H1 (cell line): Measurements from ENCODE around the gene MESD. TPM values are rescaled to one million over a fixed set of nuclear protein-coding genes. Genes with fewer than 3 reads are reported as not detected.

ENCODE experiments used
- CTCF ChIA-PET: fragments of 300-600 bp; sonication (Branson Sonifier 250); formaldehyde crosslinking; loops from one replicate; lab custom pipeline; 2021; ENCODE audit not compliant: partially characterized antibody; lab: Charles Lee
- POLR2A ChIA-PET: fragments of 300-600 bp; sonication (Branson Sonifier 250); formaldehyde crosslinking; loops from one replicate; lab custom pipeline; 2021; ENCODE audit warnings: inconsistent platforms; ENCODE audit not compliant: partially characterized antibody; lab: Charles Lee
- DNase-seq, 2 experiments: peaks; one replicate each; pipeline versions ENCODE4 v3.0.0 to v3.0.0-alpha.2; 2010 to 2022; ENCODE audit warnings: low spot score in 2 of 2, low read depth in 1 of 2, mixed read lengths in 1 of 2
- FAIRE-seq: peaks from 2 replicates; lab custom pipeline; 2011; peaks lifted over from hg19 to GRCh38; lab: Jason Lieb, UNC
- H2AFZ ChIP-seq: 2 replicates; pipeline ENCODE4 v1.8.1; 2012; ENCODE audit warnings: low read length, inconsistent platforms
- H2AK5ac ChIP-seq: 2 replicates; pipeline ENCODE4 v1.6.1; 2013; ENCODE audit warnings: low read depth, low read length
- H2BK120ac ChIP-seq: replicated peaks from 2 replicates; pipeline ENCODE3; 2013; ENCODE audit warnings: low read depth, low read length, inconsistent platforms
- H2BK12ac ChIP-seq: 2 replicates; pipeline ENCODE4 v1.6.1; 2013; ENCODE audit warnings: low read depth, low read length
- H2BK15ac ChIP-seq: 2 replicates; pipeline ENCODE4 v1.6.1; 2013; ENCODE audit warnings: low read length
- H2BK20ac ChIP-seq: 2 replicates; pipeline ENCODE4 v1.6.1; 2013; ENCODE audit warnings: low read length
- H2BK5ac ChIP-seq: 2 replicates; pipeline ENCODE4 v1.6.1; 2013; ENCODE audit warnings: low read depth, low read length
- H3K14ac ChIP-seq: 2 replicates; pipeline ENCODE4 v1.6.1; 2013; ENCODE audit warnings: inconsistent platforms; ENCODE audit not compliant: insufficient read length
- H3K18ac ChIP-seq: 2 replicates; pipeline ENCODE4 v1.6.1; 2013; ENCODE audit warnings: low read length; ENCODE audit errors: extremely low read depth
- H3K23ac ChIP-seq: 2 replicates; pipeline ENCODE4 v1.6.1; 2013; ENCODE audit warnings: inconsistent platforms; ENCODE audit not compliant: insufficient read length
- H3K23me2 ChIP-seq: 2 replicates; pipeline ENCODE4 v1.6.1; 2013; ENCODE audit warnings: low read depth, low read length
- H3K27ac ChIP-seq: 2 replicates; pipeline ENCODE4 v1.6.1; 2011; ENCODE audit warnings: low read depth, low read length, inconsistent platforms
- H3K27me3 ChIP-seq, 4 experiments: replicated peaks in 1 of 4; 1 replicate in 1 of 4; 2 replicates in 3 of 4; pipeline versions ENCODE4 v1.6.1 to v1.8.1; 2011 to 2013; ENCODE audit warnings: low read length in 3 of 4, mild to moderate bottlenecking in 3 of 4, inconsistent platforms in 2 of 4, mixed read lengths in 2 of 4, moderate library complexity in 1 of 4; ENCODE audit not compliant: control insufficient read depth in 3 of 4, insufficient read depth in 3 of 4; ENCODE audit errors: extremely low read depth in 1 of 4
- H3K36me3 ChIP-seq, 4 experiments: 2 replicates each; pipeline versions ENCODE4 v1.6.1 to v1.8.1; 2011 to 2013; ENCODE audit warnings: mild to moderate bottlenecking in 4 of 4, low read length in 3 of 4, moderate library complexity in 2 of 4, control low read depth in 1 of 4, inconsistent platforms in 1 of 4; ENCODE audit not compliant: insufficient read depth in 4 of 4, control insufficient read depth in 2 of 4
- H3K4ac ChIP-seq: replicated peaks from 2 replicates; pipeline ENCODE3; 2013; ENCODE audit warnings: low read length, low read depth, mixed read lengths, inconsistent platforms; ENCODE audit not compliant: insufficient read length
- H3K4me1 ChIP-seq, 4 experiments: replicated peaks in 1 of 4; 1 replicate in 1 of 4; 2 replicates in 3 of 4; pipeline versions ENCODE4 v1.6.1 to v1.8.1; 2011 to 2013; ENCODE audit warnings: low read length in 3 of 4, inconsistent platforms in 2 of 4, mixed read lengths in 1 of 4; ENCODE audit not compliant: insufficient read depth in 4 of 4, control insufficient read depth in 3 of 4
- H3K4me2 ChIP-seq, 2 experiments: 2 replicates each; pipeline versions ENCODE4 v1.6.1 to v1.8.1; 2011 to 2013; ENCODE audit warnings: low read depth in 2 of 2, low read length in 2 of 2, control low read depth in 1 of 2, inconsistent platforms in 1 of 2, mild to moderate bottlenecking in 1 of 2; ENCODE audit not compliant: insufficient read depth in 1 of 2
- H3K4me3 ChIP-seq, 4 experiments: fragments of 200-600, 300-600 bp in 1 of 4; sonication (generic), shearing (Covaris generic), sonication (Bioruptor Twin) in 1 of 4; 2 replicates each; pipeline versions ENCODE4 v1.5.1 to v1.8.1; 2011 to 2016; ENCODE audit warnings: low read length in 4 of 4, low read depth in 3 of 4, control low read depth in 2 of 4, inconsistent platforms in 2 of 4, mild to moderate bottlenecking in 2 of 4, mixed read lengths in 1 of 4, moderate library complexity in 1 of 4; ENCODE audit not compliant: insufficient read depth in 2 of 4; ENCODE audit errors: extremely low read depth in 1 of 4
- H3K56ac ChIP-seq: replicated peaks from 2 replicates; pipeline ENCODE3; 2013; ENCODE audit warnings: low read depth, mild to moderate bottlenecking, mixed read lengths, low read length, inconsistent platforms; ENCODE audit not compliant: insufficient read length
- H3K79me1 ChIP-seq: 2 replicates; pipeline ENCODE4 v1.6.1; 2013; ENCODE audit warnings: low read depth, low read length, control low read depth
- H3K79me2 ChIP-seq, 2 experiments: 2 replicates each; pipeline versions ENCODE4 v1.6.1 to v1.8.1; 2012 to 2013; ENCODE audit warnings: low read length in 2 of 2, mild to moderate bottlenecking in 2 of 2, inconsistent platforms in 1 of 2; ENCODE audit not compliant: insufficient read depth in 2 of 2, control insufficient read depth in 1 of 2
- H3K9ac ChIP-seq, 4 experiments: replicated peaks in 1 of 4; 1 replicate in 1 of 4; 2 replicates in 3 of 4; pipeline versions ENCODE4 v1.6.1 to v1.8.1; 2011 to 2013; ENCODE audit warnings: low read depth in 3 of 4, low read length in 3 of 4, control low read depth in 2 of 4, mild to moderate bottlenecking in 2 of 4, moderate library complexity in 2 of 4, inconsistent platforms in 1 of 4; ENCODE audit errors: extremely low read depth in 1 of 4
- H3K9me3 ChIP-seq, 2 experiments: 2 replicates each; pipeline versions ENCODE4 v1.6.1 to v1.8.1; 2012 to 2013; ENCODE audit warnings: mild to moderate bottlenecking in 2 of 2, moderate library complexity in 2 of 2, control low read depth in 1 of 2, inconsistent platforms in 1 of 2, low read depth in 1 of 2, low read length in 1 of 2, mixed read lengths in 1 of 2; ENCODE audit not compliant: insufficient read depth in 2 of 2
- H4K20me1 ChIP-seq, 2 experiments: replicated peaks in 1 of 2; 2 replicates each; pipeline versions ENCODE3 to v1.8.1; 2011 to 2013; ENCODE audit warnings: inconsistent platforms in 2 of 2, low read length in 2 of 2, mild to moderate bottlenecking in 1 of 2; ENCODE audit not compliant: insufficient read depth in 2 of 2, control insufficient read depth in 1 of 2
- H4K5ac ChIP-seq: 2 replicates; pipeline ENCODE4 v1.6.1; 2013; ENCODE audit warnings: low read length, low read depth, mixed read lengths, inconsistent platforms; ENCODE audit not compliant: insufficient read length
- H4K8ac ChIP-seq: 2 replicates; pipeline ENCODE4 v1.8.0; 2013; ENCODE audit warnings: mild to moderate bottlenecking, moderate library complexity, low read length, inconsistent platforms; ENCODE audit not compliant: insufficient read depth; ENCODE audit errors: extremely low read depth
- H4K91ac ChIP-seq: replicated peaks from 2 replicates; pipeline ENCODE3; 2013; ENCODE audit warnings: low read length, mixed read lengths, inconsistent platforms; ENCODE audit not compliant: insufficient read length
- BCL11A ChIP-seq, 2 experiments: IDR thresholded peaks; one replicate each; pipeline ENCODE4 v1.6.1; 2011; ENCODE audit warnings: low read depth in 2 of 2, low read length in 2 of 2, mild to moderate bottlenecking in 2 of 2
- CHD1 ChIP-seq: IDR thresholded peaks from 2 replicates; pipeline ENCODE4 v1.6.1; 2012; ENCODE audit warnings: low read depth, low read length, improper control_type of control experiment
- HDAC2 ChIP-seq, 2 experiments: fragments of 300-600 bp in 1 of 2; sonication (generic) in 1 of 2; IDR thresholded peaks; 2 replicates each; pipeline ENCODE4 v1.6.1; 2011 to 2012; ENCODE audit warnings: low read depth in 2 of 2, low read length in 2 of 2, mild to moderate bottlenecking in 2 of 2, moderate library complexity in 2 of 2, borderline replicate concordance in 1 of 2, inconsistent platforms in 1 of 2
- JUN ChIP-seq: IDR thresholded peaks from 2 replicates; pipeline ENCODE4 v1.6.1; 2011; ENCODE audit warnings: low read depth, mild to moderate bottlenecking, improper control_type of control experiment, low read length
- KDM1A ChIP-seq: fragments of 200-600, 300-600 bp; sonication (generic); IDR thresholded peaks from 2 replicates; pipeline ENCODE4 v1.7.1; 2016; ENCODE audit warnings: mild to moderate bottlenecking, low read length, borderline replicate concordance
- NANOG ChIP-seq: IDR thresholded peaks from 2 replicates; pipeline ENCODE4 v1.6.1; 2011; ENCODE audit warnings: low read length, low read depth, mild to moderate bottlenecking, inconsistent platforms; ENCODE audit not compliant: insufficient read depth, poor library complexity, severe bottlenecking
- NRF1 ChIP-seq: IDR thresholded peaks from 2 replicates; pipeline ENCODE4 v1.6.1; 2011; ENCODE audit warnings: mild to moderate bottlenecking, low read depth, low read length, improper control_type of control experiment
- PHF8 ChIP-seq: fragments of 200-600 bp; sonication (generic); conservative IDR thresholded peaks from 2 replicates; pipeline ENCODE4 v1.7.1; 2012; ENCODE audit warnings: low read depth, mild to moderate bottlenecking, inconsistent platforms, low read length, moderate library complexity
- RBBP5 ChIP-seq: IDR thresholded peaks from 2 replicates; pipeline ENCODE4 v1.7.1; 2012; ENCODE audit warnings: low read depth, mild to moderate bottlenecking, inconsistent platforms, low read length, moderate library complexity, borderline replicate concordance
- SRF ChIP-seq: IDR thresholded peaks from 2 replicates; pipeline ENCODE4 v1.6.1; 2011; ENCODE audit warnings: mild to moderate bottlenecking, low read depth, low read length, moderate library complexity
- TEAD4 ChIP-seq: IDR thresholded peaks from 2 replicates; pipeline ENCODE4 v1.6.1; 2012; ENCODE audit warnings: low read depth, low read length, inconsistent platforms, mixed read lengths
- USF2 ChIP-seq: IDR thresholded peaks from 2 replicates; pipeline ENCODE4 v1.6.1; 2011; ENCODE audit warnings: low read length, improper control_type of control experiment
- WGBS, 2 experiments: shearing (Covaris generic) in 1 of 2; methylation state at CpG; one replicate each; pipeline versions ENCODE4 v1.1.6 to v1.1.7; 2013 to 2015; ENCODE audit warnings: low lambda C conversion rate in 2 of 2, mixed read lengths in 2 of 2, inconsistent platforms in 1 of 2, low coverage in 1 of 2, missing lambda C conversion rate in 1 of 2; ENCODE audit not compliant: insufficient replicate concordance in 2 of 2, insufficient coverage in 1 of 2, insufficient read length in 1 of 2; ENCODE audit errors: extremely low coverage in 1 of 2, missing lambda C conversion rate in 1 of 2; 5-methylcytosine and 5-hydroxymethylcytosine counted together
- polyA plus RNA-seq, 7 experiments: library from polyadenylated mRNA; depleted of rRNA in 3 of 7; stranded (reverse) in 5 of 7; unstranded in 2 of 7; fragments of >200 nt in 5 of 7; fragments of 200-250 nt in 2 of 7; gene quantifications; 1 replicate in 5 of 7; 2 replicates in 1 of 7; 4 replicates in 1 of 7; pipeline versions ENCODE4 v1.2.1 to v1.2.3, GENCODE V29; 2011 to 2013; ENCODE audit warnings: missing spikeins in 2 of 7, mixed read lengths in 2 of 7
- total RNA-seq: library from RNA; stranded (reverse); fragmentation: NEBNext Ultra II Directional; extraction: Animal tissue kit (Norgen Biotek cat#: 25700); gene quantifications from 2 replicates; pipeline ENCODE4 v1.2.1, GENCODE V29; 2021

Gene MESD
- total and polyA plus RNA-seq, 2 of the 8 experiments (the other 6 are each of a cell fraction or from before 2014, with no cell fraction given), result 11.0 to 28.3 TPM

- Histone ChIP-seq H3K4me1 (peaks cover 0 to 8% (median 2%) of the 10 kb centered on the region in 4 experiments; a peak in 3 of 7 replicates), H4K20me1 (peaks cover 4 to 7% of the 10 kb centered on the region in 2 experiments), H2AFZ (no peak overlapping the region), H2BK12ac (no peak overlapping the region), H3K27ac (no peak overlapping the region), H3K4me2 (no peak overlapping the region), H3K36me3 (peaks cover 0 to 7% (median 1%) of the 10 kb centered on the region in 4 experiments; a peak in 5 of 8 replicates), H3K9ac (no peak overlapping the region), H3K79me1 (peaks cover 10% of the 10 kb centered on the region), H2BK20ac (no peak overlapping the region), H4K91ac (no peak overlapping the region), H2BK15ac (no peak overlapping the region), H3K23me2 (peaks cover 4% of the 10 kb centered on the region), H3K18ac (no peak overlapping the region), H3K14ac (no peak overlapping the region), H3K4ac (no peak overlapping the region), H3K79me2 (peaks cover 25 to 69% of the 10 kb centered on the region in 2 experiments), H2BK5ac (no peak overlapping the region), H3K56ac (no peak overlapping the region), H4K5ac (no peak overlapping the region), H3K23ac (no peak overlapping the region), H3K4me3 (no peak overlapping the region), H2AK5ac (no peak overlapping the region), H3K9me3 (no peaks in the 10 kb centered on the region), H3K27me3 (no peaks in the 10 kb centered on the region), H4K8ac (no peak overlapping the region), H2BK120ac (no peak overlapping the region)
- DNase-seq (no peak), FAIRE-seq (no peak)
- ChIA-PET CTCF (interaction anchor here (0.9 to 4.3 kb wide), 4 partner anchors 9 to 531 kb away, joined by 3 to 21 read pairs (median 5); no protein-coding TSS in a partner anchor), POLR2A (interaction anchor here (0.6 to 2.4 kb wide), 2 partner anchors 9 to 129 kb away, joined by 3 to 8 read pairs; no protein-coding TSS in a partner anchor)
- WGBS, 2 experiments, result 88% methylated on average over 5 of the region's 5 CpGs; no CpG with 5 or more reads in 1 of the 2 experiments
- TF ChIP-seq PHF8 (no peak), SRF (no peak), JUN (no peak), RBBP5 (no peak), BCL11A (IDR thresholded peaks at IDR 0.05; ENCODE audit: low read depth in 2 of 2, low read length in 2 of 2) (no peak), HDAC2 (IDR thresholded peaks at IDR 0.05; ENCODE audit: borderline replicate concordance in 1 of 2, low read depth in 2 of 2, low read length in 2 of 2) (no peak), NANOG (no peak), USF2 (no peak), TEAD4 (no peak), NRF1 (no peak), KDM1A (no peak), CHD1 (no peak)
These were observed 3.6 kb downstream of the MESD start for GRCh38 chr15:80985981-80986380.
